ENCODE data around the gene PAK5.

Gene PAK5

GRCh38 chr20:9755301-9755700 is 83.6 kb downstream of the PAK5 start:
- H3K4me3 Mint-ChIP-seq = no peak overlapping the region
- peaks cover 6% of the 10 kb centered on the region for H3K9me3 Mint-ChIP-seq
- DNase-seq (ENCODE audit: low spot score) = no peak
- H3K27ac Mint-ChIP-seq = no peak overlapping the region
- H3K27me3 Mint-ChIP-seq (ENCODE audit: low read depth) = no peaks in the 10 kb centered on the region
- H3K36me3 Mint-ChIP-seq (ENCODE audit: low read depth) = no peaks in the 10 kb centered on the region
- H3K4me1 Mint-ChIP-seq (ENCODE audit: low read depth) = no peaks in the 10 kb centered on the region

GRCh38 chr20:9744551-9744950 is 94.3 kb downstream of the PAK5 start:
- no peaks in the 10 kb centered on the region for H3K4me1 Mint-ChIP-seq (ENCODE audit: low read depth)
- H3K27ac Mint-ChIP-seq = no peak overlapping the region
- DNase-seq (ENCODE audit: low spot score) = no peak
- H3K36me3 Mint-ChIP-seq (ENCODE audit: low read depth) = no peaks in the 10 kb centered on the region
- peaks cover 21% of the 10 kb centered on the region for H3K9me3 Mint-ChIP-seq
- no peaks in the 10 kb centered on the region for H3K27me3 Mint-ChIP-seq (ENCODE audit: low read depth)
- H3K4me3 Mint-ChIP-seq = no peak overlapping the region

DNA sequence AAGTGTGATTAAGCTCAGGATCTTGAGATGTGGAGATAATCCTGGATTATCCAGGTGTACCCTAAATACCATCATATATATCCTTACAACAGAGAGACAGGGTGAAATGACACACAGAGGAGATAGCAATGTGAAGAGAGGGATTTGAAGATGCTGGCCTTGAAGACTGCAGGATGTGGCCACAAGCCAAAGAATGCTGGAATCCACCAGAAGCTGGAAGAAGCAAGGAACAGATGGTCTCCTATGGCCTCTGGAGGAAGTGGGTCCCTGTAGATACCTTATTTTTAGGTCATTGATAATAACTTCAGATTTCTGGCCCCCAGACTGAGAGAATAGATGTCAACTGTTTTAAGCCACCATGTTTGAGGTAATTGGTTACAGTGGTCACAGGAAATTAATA is 95.0 kb downstream of the PAK5 start:
- H3K36me3 Mint-ChIP-seq (ENCODE audit: low read depth) = no peaks in the 10 kb centered on the region
- H3K4me3 Mint-ChIP-seq = no peak overlapping the region
- H3K9me3 Mint-ChIP-seq = peaks cover 20% of the 10 kb centered on the region
- H3K4me1 Mint-ChIP-seq (ENCODE audit: low read depth) = no peaks in the 10 kb centered on the region
- no peaks in the 10 kb centered on the region for H3K27me3 Mint-ChIP-seq (ENCODE audit: low read depth)
- H3K27ac Mint-ChIP-seq = no peak overlapping the region
- no peak for DNase-seq (ENCODE audit: low spot score)

DNA sequence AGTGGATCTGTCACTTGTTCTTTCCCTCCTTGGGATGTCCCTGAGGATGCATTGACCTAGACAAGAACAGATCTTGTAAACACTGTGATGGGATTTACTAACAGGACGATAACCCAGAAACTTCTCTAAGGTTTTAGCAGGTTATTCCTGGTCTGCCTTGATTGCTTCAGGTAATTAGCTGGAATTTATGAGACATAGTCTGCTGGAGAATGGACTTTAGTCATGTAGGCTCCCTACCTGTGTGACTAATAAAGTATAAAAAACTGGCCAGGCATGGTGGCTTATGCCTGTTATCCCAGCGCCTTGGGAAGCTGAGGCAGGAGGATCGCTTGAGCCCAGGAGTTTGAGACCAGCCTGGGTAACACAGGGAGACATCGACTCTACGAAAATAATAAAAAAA is 96.1 kb downstream of the PAK5 start:
- Mint-ChIP-seq H3K27ac (no peak overlapping the region), H3K9me3 (peaks cover 20% of the 10 kb centered on the region), H3K27me3 (ENCODE audit: low read depth) (no peaks in the 10 kb centered on the region), H3K36me3 (ENCODE audit: low read depth) (no peaks in the 10 kb centered on the region), H3K4me3 (no peak overlapping the region), H3K4me1 (ENCODE audit: low read depth) (no peaks in the 10 kb centered on the region)
- DNase-seq (ENCODE audit: low spot score) = no peak

- Mint-ChIP-seq H3K27me3 (ENCODE audit: low read depth) (no peaks in the 10 kb centered on the region), H3K4me1 (ENCODE audit: low read depth) (no peaks in the 10 kb centered on the region), H3K27ac (no peak overlapping the region), H3K36me3 (ENCODE audit: low read depth) (no peaks in the 10 kb centered on the region), H3K9me3 (peaks cover 23% of the 10 kb centered on the region), H3K4me3 (no peak overlapping the region)
- no peak for DNase-seq (ENCODE audit: low spot score)
Observed at GRCh38 chr20:9741996-9742395, 96.9 kb downstream of the PAK5 start.

- Mint-ChIP-seq H3K9me3 (peaks cover 19% of the 10 kb centered on the region), H3K27ac (no peak overlapping the region), H3K27me3 (ENCODE audit: low read depth) (no peaks in the 10 kb centered on the region), H3K36me3 (ENCODE audit: low read depth) (no peaks in the 10 kb centered on the region), H3K4me1 (ENCODE audit: low read depth) (no peaks in the 10 kb centered on the region), H3K4me3 (no peak overlapping the region)
- DNase-seq (ENCODE audit: low spot score) = no peak
Observed at GRCh38 chr20:9740486-9740885, 98.4 kb downstream of the PAK5 start.

- Mint-ChIP-seq H3K36me3 (ENCODE audit: low read depth) (no peaks in the 10 kb centered on the region), H3K27me3 (ENCODE audit: low read depth) (no peaks in the 10 kb centered on the region), H3K9me3 (peaks cover 24% of the 10 kb centered on the region), H3K4me1 (ENCODE audit: low read depth) (no peaks in the 10 kb centered on the region), H3K27ac (no peak overlapping the region), H3K4me3 (no peak overlapping the region)
- DNase-seq (ENCODE audit: low spot score) = no peak
Observed at GRCh38 chr20:9739991-9740390, 98.9 kb downstream of the PAK5 start.

DNA sequence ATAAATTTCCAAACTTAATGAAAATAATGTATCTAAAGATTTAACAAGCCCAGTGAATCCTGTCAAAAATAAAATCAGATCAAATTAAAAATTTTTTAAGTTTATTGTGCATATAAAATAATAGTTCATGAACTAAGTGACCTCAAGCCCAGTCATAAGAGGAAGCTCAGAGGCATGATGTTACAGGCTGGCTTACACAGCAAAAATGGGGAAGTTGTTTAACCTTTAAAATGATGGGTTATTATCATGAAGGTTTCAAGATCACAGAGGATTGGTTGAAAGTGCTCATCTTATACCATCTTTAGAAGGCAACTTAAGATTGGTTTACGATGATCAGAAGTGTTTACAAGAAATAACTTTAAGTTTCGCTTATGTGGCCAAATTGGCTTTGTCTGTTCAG is 102.5 kb downstream of the PAK5 start:
- peaks cover 25% of the 10 kb centered on the region for H3K9me3 Mint-ChIP-seq
- no peak overlapping the region for H3K4me3 Mint-ChIP-seq
- H3K27me3 Mint-ChIP-seq (ENCODE audit: low read depth) = no peaks in the 10 kb centered on the region
- no peak for DNase-seq (ENCODE audit: low spot score)
- no peaks in the 10 kb centered on the region for H3K36me3 Mint-ChIP-seq (ENCODE audit: low read depth)
- H3K27ac Mint-ChIP-seq = no peak overlapping the region
- H3K4me1 Mint-ChIP-seq (ENCODE audit: low read depth) = no peaks in the 10 kb centered on the region

GRCh38 chr20:9723501-9724202 is 115.2 kb downstream of the PAK5 start:
- Mint-ChIP-seq H3K4me3 (no peak overlapping the region), H3K36me3 (ENCODE audit: low read depth) (no peaks in the 10 kb centered on the region), H3K27me3 (ENCODE audit: low read depth) (no peaks in the 10 kb centered on the region), H3K9me3 (peaks cover 12% of the 10 kb centered on the region), H3K27ac (no peak overlapping the region), H3K4me1 (ENCODE audit: low read depth) (no peaks in the 10 kb centered on the region)
- DNase-seq (ENCODE audit: low spot score) = no peak

DNA sequence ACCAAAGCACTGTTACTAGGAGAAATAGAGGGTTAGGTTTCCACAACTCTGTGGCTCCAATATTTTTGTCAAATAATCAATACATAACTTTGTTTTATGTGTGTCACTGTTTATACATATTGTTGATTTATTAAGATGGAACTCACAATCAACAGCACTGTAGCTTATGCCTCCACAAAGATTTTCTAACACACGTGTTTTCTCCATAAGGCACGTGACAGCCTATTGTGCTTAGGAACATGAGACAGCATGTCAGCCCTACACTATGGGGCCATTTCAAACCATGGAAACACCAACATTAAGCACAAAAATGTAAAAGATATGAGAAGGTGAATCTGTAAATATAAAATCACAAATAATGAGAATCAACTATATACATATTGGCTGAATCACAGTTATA is 127.0 kb downstream of the PAK5 start:
- H3K4me3 Mint-ChIP-seq = no peak overlapping the region

GRCh38 chr20:9710685-9711084 is 128.2 kb downstream of the PAK5 start:
- Mint-ChIP-seq H3K4me3 (no peak overlapping the region), H3K27me3 (ENCODE audit: low read depth) (no peaks in the 10 kb centered on the region), H3K36me3 (ENCODE audit: low read depth) (no peaks in the 10 kb centered on the region), H3K27ac (no peak overlapping the region), H3K4me1 (ENCODE audit: low read depth) (no peaks in the 10 kb centered on the region), H3K9me3 (no peaks in the 10 kb centered on the region)
- no peak for DNase-seq (ENCODE audit: low spot score)

More for the DNA sequence above, 127.0 kb downstream of the PAK5 start:
- no peaks in the 10 kb centered on the region for H3K4me1 Mint-ChIP-seq (ENCODE audit: low read depth)
- H3K27me3 Mint-ChIP-seq (ENCODE audit: low read depth) = no peaks in the 10 kb centered on the region
- DNase-seq (ENCODE audit: low spot score) = no peak
- no peaks in the 10 kb centered on the region for H3K9me3 Mint-ChIP-seq
- H3K36me3 Mint-ChIP-seq (ENCODE audit: low read depth) = no peaks in the 10 kb centered on the region
- no peak overlapping the region for H3K27ac Mint-ChIP-seq

GRCh38 chr20:9705722-9706476 is 133.0 kb downstream of the PAK5 start:
- no peaks in the 10 kb centered on the region for H3K4me1 Mint-ChIP-seq (ENCODE audit: low read depth)
- H3K9me3 Mint-ChIP-seq = no peaks in the 10 kb centered on the region
- H3K4me3 Mint-ChIP-seq = no peak overlapping the region
- no peaks in the 10 kb centered on the region for H3K27me3 Mint-ChIP-seq (ENCODE audit: low read depth)
- DNase-seq (ENCODE audit: low spot score) = no peak
- no peaks in the 10 kb centered on the region for H3K36me3 Mint-ChIP-seq (ENCODE audit: low read depth)
- H3K27ac Mint-ChIP-seq = no peak overlapping the region

- no peaks in the 10 kb centered on the region for H3K36me3 Mint-ChIP-seq (ENCODE audit: low read depth)
- DNase-seq (ENCODE audit: low spot score) = no peak
Observed at GRCh38 chr20:9699181-9699580, 139.7 kb downstream of the PAK5 start.

GRCh38 chr20:9689041-9689440 is 149.8 kb downstream of the PAK5 start:
- H3K27me3 Mint-ChIP-seq (ENCODE audit: low read depth) = no peaks in the 10 kb centered on the region
- no peak for DNase-seq (ENCODE audit: low spot score)
- H3K27ac Mint-ChIP-seq = no peak overlapping the region
- H3K36me3 Mint-ChIP-seq (ENCODE audit: low read depth) = no peaks in the 10 kb centered on the region
- no peak overlapping the region for H3K4me3 Mint-ChIP-seq
- H3K4me1 Mint-ChIP-seq (ENCODE audit: low read depth) = no peaks in the 10 kb centered on the region
- H3K9me3 Mint-ChIP-seq = no peaks in the 10 kb centered on the region

More at GRCh38 chr20:9699181-9699580, 139.7 kb downstream of the PAK5 start:
- Mint-ChIP-seq H3K9me3 (no peaks in the 10 kb centered on the region), H3K27ac (no peak overlapping the region), H3K4me3 (no peak overlapping the region), H3K27me3 (ENCODE audit: low read depth) (no peaks in the 10 kb centered on the region), H3K4me1 (ENCODE audit: low read depth) (no peaks in the 10 kb centered on the region)
